Measurements from ENCODE around the gene P2RX6.

DNA sequence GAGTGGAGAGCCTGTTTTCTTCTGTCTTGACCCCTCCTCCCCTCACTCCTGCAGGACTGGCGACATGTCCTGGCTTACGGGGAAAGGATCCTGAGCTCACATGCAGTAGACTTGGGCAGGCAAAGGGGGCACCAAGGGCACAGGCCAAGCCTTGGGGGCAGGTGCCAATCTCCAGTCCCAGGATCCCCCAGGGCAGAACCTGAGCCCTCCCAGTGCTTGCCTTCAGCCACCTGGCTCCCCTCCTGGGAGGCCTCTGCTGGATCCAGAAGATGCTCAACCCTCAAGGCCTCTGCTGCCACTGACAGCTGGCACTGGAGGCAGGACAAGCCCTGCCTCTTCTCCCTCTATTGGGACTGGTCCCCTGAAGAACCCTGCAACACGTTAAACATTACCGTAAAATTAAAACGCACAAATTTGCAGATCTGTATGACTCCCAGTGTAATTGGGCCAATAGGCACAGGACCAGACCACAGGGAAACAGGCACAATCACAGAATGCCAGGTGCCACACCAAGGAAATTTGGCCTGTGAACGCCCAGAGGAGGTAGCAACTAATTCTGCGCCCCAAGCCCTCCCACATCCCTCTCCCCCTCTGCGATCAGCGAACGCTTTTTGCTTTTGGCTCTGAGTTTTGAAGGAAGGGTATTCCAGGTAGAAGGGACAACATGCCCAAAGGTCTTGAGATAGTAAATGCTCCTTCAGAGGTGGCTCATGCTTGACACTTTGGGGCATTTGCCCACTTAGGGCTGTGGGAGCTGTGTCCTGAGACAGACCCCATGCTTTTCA, 33.8 kb upstream of the P2RX6 start:
- TF ChIP-seq, protein P1, sequence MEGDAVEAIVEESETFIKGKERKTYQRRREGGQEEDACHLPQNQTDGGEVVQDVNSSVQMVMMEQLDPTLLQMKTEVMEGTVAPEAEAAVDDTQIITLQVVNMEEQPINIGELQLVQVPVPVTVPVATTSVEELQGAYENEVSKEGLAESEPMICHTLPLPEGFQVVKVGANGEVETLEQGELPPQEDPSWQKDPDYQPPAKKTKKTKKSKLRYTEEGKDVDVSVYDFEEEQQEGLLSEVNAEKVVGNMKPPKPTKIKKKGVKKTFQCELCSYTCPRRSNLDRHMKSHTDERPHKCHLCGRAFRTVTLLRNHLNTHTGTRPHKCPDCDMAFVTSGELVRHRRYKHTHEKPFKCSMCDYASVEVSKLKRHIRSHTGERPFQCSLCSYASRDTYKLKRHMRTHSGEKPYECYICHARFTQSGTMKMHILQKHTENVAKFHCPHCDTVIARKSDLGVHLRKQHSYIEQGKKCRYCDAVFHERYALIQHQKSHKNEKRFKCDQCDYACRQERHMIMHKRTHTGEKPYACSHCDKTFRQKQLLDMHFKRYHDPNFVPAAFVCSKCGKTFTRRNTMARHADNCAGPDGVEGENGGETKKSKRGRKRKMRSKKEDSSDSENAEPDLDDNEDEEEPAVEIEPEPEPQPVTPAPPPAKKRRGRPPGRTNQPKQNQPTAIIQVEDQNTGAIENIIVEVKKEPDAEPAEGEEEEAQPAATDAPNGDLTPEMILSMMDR (IDR thresholded peaks at IDR 0.05) = no peak
- TF ChIP-seq POLR2AphosphoS5 (IDR thresholded peaks at IDR 0.05) (no peak), EP300 (IDR thresholded peaks at IDR 0.05) (no peak), POLR2A (IDR thresholded peaks at IDR 0.05; ENCODE audit: low read depth) (no peak)
